PC-9 (cell line): ENCODE data around the gene CADM1. TPM values are rescaled to one million over a fixed set of nuclear protein-coding genes. Genes with fewer than 3 reads are reported as not detected.

Experiments
- BruUV-seq: library from RNA; stranded (reverse); fragments of 400-500 nt; replicated peaks from 2 replicates; lab custom pipeline; 2021; lab: Mats Ljungman, UMichigan
- CTCF ChIA-PET: fragments of 300-600 bp; sonication (Branson Sonifier 250); formaldehyde crosslinking; loops from one replicate; lab custom pipeline; 2022; ENCODE audit warnings: antibody characterized with exemption; lab: Charles Lee
- POLR2A ChIA-PET: fragments of 300-600 bp; sonication (Branson Sonifier 250); formaldehyde crosslinking; loops from one replicate; lab custom pipeline; 2022; ENCODE audit warnings: antibody characterized with exemption; ENCODE audit not compliant: unreplicated experiment; lab: Charles Lee
- DNase-seq, 2 experiments: peaks; one replicate each; pipeline versions ENCODE4 v3.0.0 to v3.0.0-alpha.2; 2015 to 2022; ENCODE audit warnings: mixed read lengths in 1 of 2
- H2AFZ ChIP-seq: fragments of 200-600 bp; sonication (generic); 2 replicates; pipeline ENCODE4 v1.8.1; 2017; ENCODE audit warnings: antibody characterized with exemption
- H3F3A ChIP-seq: fragments of 200-600 bp; sonication (generic); 2 replicates; pipeline ENCODE4 v1.8.1; 2017; ENCODE audit warnings: antibody characterized with exemption, mild to moderate bottlenecking, low read depth; ENCODE audit not compliant: insufficient read depth
- H3K27ac ChIP-seq: fragments of 200-600 bp; sonication (generic); 2 replicates; pipeline ENCODE4 v1.6.1; 2016; ENCODE audit warnings: mixed run types
- H3K27me3 ChIP-seq: fragments of 200-600 bp; sonication (generic); 2 replicates; pipeline ENCODE4 v1.6.1; 2016; ENCODE audit warnings: low read depth, mixed run types; ENCODE audit not compliant: insufficient read depth
- H3K36me3 ChIP-seq: fragments of 200-600 bp; sonication (generic); 2 replicates; pipeline ENCODE4 v1.6.1; 2016; ENCODE audit warnings: low read depth, mixed run types
- H3K4me1 ChIP-seq: fragments of 200-600 bp; sonication (generic); replicated peaks from 2 replicates; pipeline ENCODE4 v1.6.1; 2016; ENCODE audit warnings: mixed run types; ENCODE audit not compliant: insufficient read depth
- H3K4me2 ChIP-seq: fragments of 200-600 bp; sonication (generic); 2 replicates; pipeline ENCODE4 v1.6.1; 2017; ENCODE audit warnings: mixed run types
- H3K4me3 ChIP-seq: fragments of 200-600 bp; sonication (generic); 2 replicates; pipeline ENCODE4 v1.6.1; 2016; ENCODE audit warnings: mixed run types
- H3K79me2 ChIP-seq: fragments of 200-600 bp; sonication (generic); 2 replicates; pipeline ENCODE4 v1.6.1; 2017; ENCODE audit warnings: low read depth, mixed run types
- H3K9me2 ChIP-seq: fragments of 200-600 bp; sonication (generic); 2 replicates; pipeline ENCODE4 v1.8.1; 2017; ENCODE audit warnings: mild to moderate bottlenecking; ENCODE audit not compliant: insufficient read depth
- H3K9me3 ChIP-seq: fragments of 200-600 bp; sonication (generic); 2 replicates; pipeline ENCODE4 v1.8.1; 2016; ENCODE audit warnings: low read depth; ENCODE audit not compliant: insufficient read depth
- H4K20me1 ChIP-seq: fragments of 200-600 bp; sonication (generic); 2 replicates; pipeline ENCODE4 v1.8.1; 2017; ENCODE audit not compliant: insufficient read depth
- CTCF ChIP-seq: fragments of 200-600 bp; sonication (generic); conservative IDR thresholded peaks from 2 replicates; pipeline ENCODE4 v1.6.1; 2017; ENCODE audit warnings: mixed run types, antibody characterized with exemption, mild to moderate bottlenecking, moderate library complexity
- EZH2 ChIP-seq: fragments of 200-600 bp; sonication (generic); IDR thresholded peaks from 2 replicates; pipeline ENCODE4 v1.8.0; 2017; ENCODE audit warnings: antibody characterized with exemption, low read depth
- intact Hi-C: fragments of 100-400 bp; cut with micrococcal nuclease; formaldehyde crosslinking; loops from one replicate; pipeline ENCODE4 v1.10.0; 2022; ENCODE audit not compliant: unreplicated experiment
- total RNA-seq: library from RNA; stranded (reverse); gene quantifications from 2 replicates; pipeline ENCODE4 v1.2.3, GENCODE V29; 2021

The CADM1 gene
- total RNA-seq, 1 experiment from 2014 or later: not detected

- Histone ChIP-seq H3K9me3 (no peaks in the 10 kb centered on the region), H3F3A (no peaks in the 10 kb centered on the region), H3K27ac (no peak overlapping the region), H4K20me1 (no peaks in the 10 kb centered on the region), H3K4me1 (no peaks in the 10 kb centered on the region), H3K9me2 (no peaks in the 10 kb centered on the region), H2AFZ (no peak overlapping the region), H3K79me2 (no peaks in the 10 kb centered on the region), H3K4me3 (no peak overlapping the region), H3K4me2 (no peak overlapping the region), H3K27me3 (peaks cover 70% of the 10 kb centered on the region), H3K36me3 (no peaks in the 10 kb centered on the region)
- TF ChIP-seq EZH2 (no peak), CTCF (no peak)
- BruUV-seq: no TSS peak
- ChIA-PET CTCF (no interaction called here), POLR2A (no interaction called here)
- DNase-seq: no peak
- intact Hi-C loops: no loop called here
These were observed 78.4 kb downstream of the CADM1 start for GRCh38 chr11:115425816-115426215.

DNA sequence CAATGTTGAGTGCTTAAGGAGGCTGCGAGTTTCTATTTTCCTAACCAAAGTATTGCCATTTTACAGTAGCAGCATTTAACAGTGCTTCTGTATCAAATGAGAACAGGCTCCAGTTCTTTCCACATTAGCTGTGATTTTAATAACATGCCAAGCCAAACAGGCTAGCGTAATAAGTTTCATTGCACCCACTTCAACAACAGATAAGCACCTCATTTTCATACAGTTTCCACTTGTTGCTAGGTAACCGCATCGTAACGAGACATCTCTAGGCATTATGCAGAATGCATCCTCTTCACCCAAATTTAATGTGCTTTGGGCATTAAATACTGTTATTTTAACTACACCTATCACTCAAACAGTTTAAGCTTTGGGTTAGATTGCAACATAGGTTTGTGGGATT is 79.0 kb downstream of the CADM1 start:
- no peak for TF ChIP-seq EZH2
- no peak for TF ChIP-seq CTCF

GRCh38 chr11:115423728-115424459 is 80.3 kb downstream of the CADM1 start:
- Histone ChIP-seq H3K27me3 (peaks cover 61% of the 10 kb centered on the region), H3K9me3 (no peaks in the 10 kb centered on the region), H3K36me3 (no peaks in the 10 kb centered on the region), H3K4me2 (no peak overlapping the region), H3K27ac (no peak overlapping the region), H3K79me2 (no peaks in the 10 kb centered on the region), H4K20me1 (no peaks in the 10 kb centered on the region), H3F3A (no peaks in the 10 kb centered on the region), H3K4me3 (no peak overlapping the region), H3K9me2 (no peaks in the 10 kb centered on the region), H2AFZ (no peak overlapping the region), H3K4me1 (no peaks in the 10 kb centered on the region)
- no TSS peak for BruUV-seq
- no peak for DNase-seq
- ChIA-PET CTCF (no interaction called here), POLR2A (no interaction called here)
- no peak for TF ChIP-seq CTCF
- TF ChIP-seq EZH2: no peak
- intact Hi-C loops: no loop called here

More for the DNA sequence above, 79.0 kb downstream of the CADM1 start:
- H3K4me3 ChIP-seq: no peak overlapping the region
- peaks cover 67% of the 10 kb centered on the region for H3K27me3 ChIP-seq
- H3K27ac ChIP-seq: no peak overlapping the region
- no peaks in the 10 kb centered on the region for H4K20me1 ChIP-seq
- ChIA-PET POLR2A (no interaction called here), CTCF (no interaction called here)
- H3K79me2 ChIP-seq: no peaks in the 10 kb centered on the region
- no TSS peak for BruUV-seq
- no peaks in the 10 kb centered on the region for H3F3A ChIP-seq
- intact Hi-C loops: no loop called here
- H3K9me2 ChIP-seq: no peaks in the 10 kb centered on the region
- no peak overlapping the region for H2AFZ ChIP-seq
- no peak overlapping the region for H3K4me2 ChIP-seq
- no peaks in the 10 kb centered on the region for H3K36me3 ChIP-seq
- H3K9me3 ChIP-seq: no peaks in the 10 kb centered on the region
- H3K4me1 ChIP-seq: no peaks in the 10 kb centered on the region
- no peak for DNase-seq
